Measurements from ENCODE around the gene CHST1.

CHST1 gene

DNA sequence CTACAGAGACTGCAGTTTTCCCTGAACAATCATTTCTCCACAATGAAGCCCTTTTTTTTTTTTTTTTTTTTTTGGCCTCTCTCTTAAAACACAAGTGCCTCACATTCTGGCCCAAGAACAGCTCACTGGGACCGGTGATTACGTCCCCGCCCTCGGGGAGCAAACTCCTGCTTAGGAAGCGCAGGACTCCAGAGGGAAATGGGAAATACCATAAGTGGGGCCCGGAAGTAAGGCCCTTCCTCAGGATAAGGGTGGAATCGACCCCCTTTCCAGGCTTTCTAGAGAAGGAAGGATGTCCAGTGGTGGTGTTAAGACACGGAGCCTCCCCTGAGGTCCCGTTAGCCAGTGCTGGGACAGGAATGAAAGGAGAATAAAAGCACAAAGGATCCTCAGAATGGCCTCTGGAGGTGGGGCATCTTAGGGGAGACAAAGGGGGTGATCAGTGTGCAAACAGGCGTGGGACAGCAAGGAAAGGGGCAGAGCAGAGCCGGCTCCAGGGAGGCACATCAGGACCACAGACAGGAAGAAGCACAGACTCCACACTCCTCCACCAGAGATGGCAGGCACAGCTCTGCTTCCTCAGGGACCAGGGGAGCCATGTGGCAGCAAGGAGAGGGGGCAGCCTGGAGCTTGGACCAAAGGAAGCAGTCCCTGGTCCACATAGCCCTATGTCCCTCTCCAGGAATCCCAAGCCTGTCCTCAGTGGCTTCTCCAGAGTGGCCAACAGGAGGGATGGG is 61.3 kb downstream of the CHST1 start:
- DNase-seq: no peak

DNA sequence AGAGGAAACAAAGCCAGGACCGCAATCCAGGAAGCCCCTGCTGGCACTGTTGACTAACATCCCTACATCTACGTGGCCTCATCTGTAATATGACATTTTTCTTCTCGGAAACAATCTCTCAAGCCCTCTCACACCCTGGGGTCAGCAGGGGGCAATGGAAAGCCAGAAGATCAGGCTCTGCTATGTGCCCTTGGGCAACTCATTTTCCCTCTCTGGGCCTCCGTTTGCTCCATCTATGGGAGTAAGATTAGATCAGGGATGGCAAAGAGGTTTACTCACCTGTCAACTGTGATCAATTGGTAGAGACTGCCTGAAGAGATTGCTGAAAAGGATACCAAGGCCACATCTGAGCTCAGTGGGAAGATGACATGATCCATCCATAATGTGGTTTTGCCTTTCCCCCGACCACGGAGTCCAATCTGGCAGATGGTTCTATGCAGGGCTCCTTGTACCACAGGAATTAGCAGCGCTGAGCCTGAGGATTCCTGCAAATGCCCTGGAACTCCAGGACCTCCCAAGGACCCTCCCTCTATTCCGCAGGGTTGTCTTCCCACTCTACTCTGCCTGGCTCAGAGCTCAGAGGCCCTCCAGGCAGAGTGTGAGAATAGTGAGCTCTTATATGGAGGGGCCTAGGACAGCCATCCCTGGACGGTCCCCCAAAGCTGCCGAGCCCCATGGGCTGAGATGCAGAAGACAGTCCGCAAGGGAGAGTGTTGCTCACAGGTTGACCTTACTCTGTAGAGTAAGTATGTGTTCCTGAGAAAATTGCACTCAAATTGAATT is 66.1 kb downstream of the CHST1 start:
- DNase-seq: no peak

All from activated naive CD4-positive, alpha-beta T cell (primary cell).